Mesothelial cell of epicardium (in vitro differentiated cells): Measurements from ENCODE around the gene PROX1. TPM values are rescaled to one million over a fixed set of nuclear protein-coding genes. Genes with fewer than 3 reads are reported as not detected.

Experiments used
- DNase-seq, 2 experiments: peaks; one replicate each; pipeline ENCODE4 v3.0.0; 2021; ENCODE audit warnings: low spot score in 2 of 2; ENCODE audit not compliant: unreplicated experiment in 2 of 2
- H3K27ac Mint-ChIP-seq: 2 replicates; pipeline ENCODE4 v1.8.0; 2021; ENCODE audit warnings: mixed read lengths
- H3K27me3 Mint-ChIP-seq: 2 replicates; pipeline ENCODE4 v1.8.0; 2021; ENCODE audit warnings: low read depth, mixed read lengths
- H3K36me3 Mint-ChIP-seq: 2 replicates; pipeline ENCODE4 v1.8.0; 2021; ENCODE audit warnings: mixed read lengths
- H3K4me1 Mint-ChIP-seq: 2 replicates; pipeline ENCODE4 v1.8.0; 2021; ENCODE audit warnings: mixed read lengths
- H3K4me3 Mint-ChIP-seq: 2 replicates; pipeline ENCODE4 v1.8.0; 2021; ENCODE audit warnings: mild to moderate bottlenecking, moderate library complexity, mixed read lengths
- H3K9me3 Mint-ChIP-seq: 2 replicates; pipeline ENCODE4 v1.8.0; 2021; ENCODE audit warnings: mixed read lengths
- CTCF ChIP-seq: fragments of 200-600 bp; sonication (generic); IDR thresholded peaks from one replicate; pipeline ENCODE4 v1.5.0; 2021; ENCODE audit warnings: antibody characterized with exemption; ENCODE audit not compliant: unreplicated experiment
- total RNA-seq: library from RNA; stranded (reverse); gene quantifications from 3 replicates; pipeline ENCODE4 v1.2.1, GENCODE V29; 2021

PROX1 gene
- total RNA-seq, 1 donor from 2014 or later, result 1.4 TPM

- no peak for DNase-seq
- Mint-ChIP-seq H3K36me3 (no peaks in the 10 kb centered on the region), H3K4me3 (no peak overlapping the region), H3K27me3 (peaks cover 27% of the 10 kb centered on the region), H3K27ac (no peak overlapping the region), H3K4me1 (peaks cover 11% of the 10 kb centered on the region), H3K9me3 (no peaks in the 10 kb centered on the region)
- TF ChIP-seq CTCF, result no peak
Observed at GRCh38 chr1:214002472-214002871, 14.7 kb downstream of the PROX1 start.

- no peak for TF ChIP-seq CTCF
- Mint-ChIP-seq H3K4me1 (peaks cover 11% of the 10 kb centered on the region), H3K27ac (no peak overlapping the region), H3K4me3 (no peak overlapping the region), H3K36me3 (no peaks in the 10 kb centered on the region), H3K27me3 (peaks cover 20% of the 10 kb centered on the region), H3K9me3 (no peaks in the 10 kb centered on the region)
- no peak for DNase-seq
Observed at GRCh38 chr1:214003233-214003632, 15.5 kb downstream of the PROX1 start.

- H3K36me3 Mint-ChIP-seq, result no peaks in the 10 kb centered on the region
- TF ChIP-seq CTCF, result no peak
- no peak for DNase-seq
- H3K4me3 Mint-ChIP-seq, result no peak overlapping the region
- H3K27me3 Mint-ChIP-seq, result peaks cover 14% of the 10 kb centered on the region
- H3K27ac Mint-ChIP-seq, result no peak overlapping the region
- H3K4me1 Mint-ChIP-seq, result peaks cover 11% of the 10 kb centered on the region
- H3K9me3 Mint-ChIP-seq, result no peaks in the 10 kb centered on the region
Observed at GRCh38 chr1:214004014-214004413, 16.2 kb downstream of the PROX1 start.

GRCh38 chr1:214004795-214005194 is 17.0 kb downstream of the PROX1 start:
- TF ChIP-seq CTCF, result no peak
- Mint-ChIP-seq H3K27me3 (peaks cover 6% of the 10 kb centered on the region), H3K9me3 (no peaks in the 10 kb centered on the region), H3K27ac (no peak overlapping the region), H3K4me1 (peaks cover 15% of the 10 kb centered on the region), H3K4me3 (no peak overlapping the region), H3K36me3 (no peaks in the 10 kb centered on the region)
- no peak for DNase-seq

GRCh38 chr1:214005708-214006107 is 17.9 kb downstream of the PROX1 start:
- Mint-ChIP-seq H3K4me3 (no peak overlapping the region), H3K27ac (no peak overlapping the region), H3K4me1 (peaks cover 19% of the 10 kb centered on the region), H3K36me3 (no peaks in the 10 kb centered on the region), H3K27me3 (peaks cover 5% of the 10 kb centered on the region), H3K9me3 (no peaks in the 10 kb centered on the region)
- TF ChIP-seq CTCF, result no peak
- DNase-seq, result no peak

- H3K27ac Mint-ChIP-seq, result no peak overlapping the region
- peaks cover 19% of the 10 kb centered on the region for H3K4me1 Mint-ChIP-seq
Observed at GRCh38 chr1:214006845-214007244, 19.1 kb downstream of the PROX1 start.

More at GRCh38 chr1:214006845-214007244, 19.1 kb downstream of the PROX1 start:
- H3K4me3 Mint-ChIP-seq, result no peak overlapping the region
- TF ChIP-seq CTCF, result no peak
- peaks cover 2% of the 10 kb centered on the region for H3K9me3 Mint-ChIP-seq
- H3K36me3 Mint-ChIP-seq, result no peaks in the 10 kb centered on the region
- H3K27me3 Mint-ChIP-seq, result peaks cover 5% of the 10 kb centered on the region
- DNase-seq, result no peak
